ENCODE measurements around the gene SPRED1. TPM values are rescaled to one million over a fixed set of nuclear protein-coding genes. Genes with fewer than 3 reads are reported as not detected.

Gene SPRED1
- polyA plus RNA-seq, 3 donors: 2.5 to 3.3 (median 3.2) TPM

GRCh38 chr15:38320866-38321265, 68.2 kb downstream of the SPRED1 start:
- no peak overlapping the region for H3K27ac ChIP-seq (ENCODE audit: low read depth in 1 of 2, low read length in 2 of 2)
- no peaks in the 10 kb centered on the region for H3K79me2 ChIP-seq (ENCODE audit: insufficient read depth, low read length)
- DNase-seq: no peak
- no peaks in the 10 kb centered on the region for H3K4me1 ChIP-seq (ENCODE audit: control insufficient read depth in 1 of 2, insufficient read depth in 2 of 2, low read length in 2 of 2)
- H3K9me3 ChIP-seq (replicated peaks in 1 of 2; ENCODE audit: control insufficient read depth in 1 of 2, insufficient read depth in 1 of 2, low read length in 2 of 2): no peaks in the 10 kb centered on the region
- intact Hi-C loops (cut with micrococcal nuclease): no loop called here
- Mint-ChIP-seq H3K36me3 (peaks cover 2 to 8% of the 10 kb centered on the region in 2 donors), H3K27me3 (ENCODE audit: low read depth in 3 of 3) (no peaks in the 10 kb centered on the region), H3K27ac (no peak overlapping the region), H3K4me3 (no peak overlapping the region), H3K4me1 (peaks cover 6% of the 10 kb centered on the region), H3K9me3 (no peaks in the 10 kb centered on the region)
- no CpG with 5 or more reads among the region's 2 CpGs for WGBS (ENCODE audit: insufficient coverage)
- no peak overlapping the region for H3K9ac ChIP-seq (ENCODE audit: insufficient read depth, low read length, poor library complexity, severe bottlenecking)
- H3K4me3 ChIP-seq (replicated peaks in 1 of 3; ENCODE audit: low read depth in 2 of 3, low read length in 3 of 3): no peak overlapping the region
- no peaks in the 10 kb centered on the region for H3K36me3 ChIP-seq (replicated peaks in 1 of 2; ENCODE audit: control insufficient read depth in 1 of 2, insufficient read depth in 2 of 2, low read length in 2 of 2)
- no peak overlapping the region for H3K4me2 ChIP-seq (replicated peaks; ENCODE audit: extremely low read depth, low read length, poor library complexity, severe bottlenecking)
- no peak overlapping the region for H2AFZ ChIP-seq (ENCODE audit: insufficient read depth, low read depth, low read length, poor library complexity, severe bottlenecking)
- H4K20me1 ChIP-seq (ENCODE audit: insufficient read depth, low read length): peaks cover 12% of the 10 kb centered on the region
- H3K27me3 ChIP-seq (ENCODE audit: control insufficient read depth in 2 of 2, insufficient read depth in 2 of 2, low read length in 2 of 2): no peaks in the 10 kb centered on the region
- TF ChIP-seq CTCF (IDR thresholded peaks at IDR 0.05): no peak

- H3K4me1 Mint-ChIP-seq: peaks cover 6% of the 10 kb centered on the region
- H4K20me1 ChIP-seq (ENCODE audit: insufficient read depth, low read length): peaks cover 4% of the 10 kb centered on the region
- no peaks in the 10 kb centered on the region for H3K79me2 ChIP-seq (ENCODE audit: insufficient read depth, low read length)
- H3K36me3 ChIP-seq (replicated peaks in 1 of 2; ENCODE audit: control insufficient read depth in 1 of 2, insufficient read depth in 2 of 2, low read length in 2 of 2): peaks cover 0 to 14% of the 10 kb centered on the region in 2 donors
- H3K4me3 ChIP-seq (replicated peaks in 1 of 3; ENCODE audit: low read depth in 2 of 3, low read length in 3 of 3): no peak overlapping the region
- H3K4me1 ChIP-seq (ENCODE audit: control insufficient read depth in 1 of 2, insufficient read depth in 2 of 2, low read length in 2 of 2): no peaks in the 10 kb centered on the region
- no peak overlapping the region for H3K27ac ChIP-seq (ENCODE audit: low read depth in 1 of 2, low read length in 2 of 2)
- intact Hi-C loops (cut with micrococcal nuclease): no loop called here
- no peak for TF ChIP-seq CTCF (IDR thresholded peaks at IDR 0.05)
- no peak overlapping the region for H3K9ac ChIP-seq (ENCODE audit: insufficient read depth, low read length, poor library complexity, severe bottlenecking)
- 100% methylated on average over 3 of the region's 4 CpGs for WGBS (ENCODE audit: insufficient coverage)
- H3K27me3 Mint-ChIP-seq (ENCODE audit: low read depth in 3 of 3): no peaks in the 10 kb centered on the region
- H3K4me3 Mint-ChIP-seq: no peak overlapping the region
- H3K27me3 ChIP-seq (ENCODE audit: control insufficient read depth in 2 of 2, insufficient read depth in 2 of 2, low read length in 2 of 2): no peaks in the 10 kb centered on the region
- no peaks in the 10 kb centered on the region for H3K9me3 Mint-ChIP-seq
- no peak overlapping the region for H3K4me2 ChIP-seq (replicated peaks; ENCODE audit: extremely low read depth, low read length, poor library complexity, severe bottlenecking)
- no peak overlapping the region for H2AFZ ChIP-seq (ENCODE audit: insufficient read depth, low read depth, low read length, poor library complexity, severe bottlenecking)
- H3K27ac Mint-ChIP-seq: no peak overlapping the region
- H3K36me3 Mint-ChIP-seq: peaks cover 8 to 20% of the 10 kb centered on the region in 2 donors
- no peak for DNase-seq
- H3K9me3 ChIP-seq (replicated peaks in 1 of 2; ENCODE audit: control insufficient read depth in 1 of 2, insufficient read depth in 1 of 2, low read length in 2 of 2): no peaks in the 10 kb centered on the region
These were observed 71.3 kb downstream of the SPRED1 start for GRCh38 chr15:38323895-38324294.

All from CD14-positive monocyte (primary cell).